ENCODE data around the gene MSH3.

Gene MSH3

DNA sequence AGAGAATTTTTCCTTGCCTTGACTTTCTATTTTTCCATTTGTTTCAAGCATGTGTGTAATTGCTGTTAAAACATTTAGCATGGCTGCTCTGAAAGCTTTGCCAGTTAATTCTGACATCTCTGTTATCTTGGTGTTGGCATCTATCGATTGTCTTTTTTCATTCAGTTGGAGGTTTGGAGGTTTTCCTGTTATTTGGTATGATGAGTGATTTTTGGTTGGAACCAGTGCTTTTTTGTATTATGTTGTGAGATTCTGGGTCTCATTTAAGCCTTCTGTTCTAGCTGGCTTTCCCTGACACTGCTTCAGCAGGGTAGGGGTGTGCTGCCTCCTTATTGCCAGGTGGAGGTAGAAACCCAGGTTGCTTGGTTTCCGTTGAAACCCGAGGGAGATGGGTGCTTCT, 41.2 kb downstream of the MSH3 start:
- no peaks in the 10 kb centered on the region for H3K9me3 ChIP-seq (ENCODE audit: control insufficient read depth, insufficient read depth, low read length)
- H3K4me1 ChIP-seq (ENCODE audit: control insufficient read depth, low read length) = no peaks in the 10 kb centered on the region
- H3K4me3 ChIP-seq (ENCODE audit: low read length) = no peak overlapping the region
- no peak overlapping the region for H3K4me2 ChIP-seq (ENCODE audit: low read length)
- TF ChIP-seq EZH2phosphoT487 (IDR thresholded peaks at IDR 0.05; ENCODE audit: borderline replicate concordance, low read length) = no peak
- TF ChIP-seq, protein P1, sequence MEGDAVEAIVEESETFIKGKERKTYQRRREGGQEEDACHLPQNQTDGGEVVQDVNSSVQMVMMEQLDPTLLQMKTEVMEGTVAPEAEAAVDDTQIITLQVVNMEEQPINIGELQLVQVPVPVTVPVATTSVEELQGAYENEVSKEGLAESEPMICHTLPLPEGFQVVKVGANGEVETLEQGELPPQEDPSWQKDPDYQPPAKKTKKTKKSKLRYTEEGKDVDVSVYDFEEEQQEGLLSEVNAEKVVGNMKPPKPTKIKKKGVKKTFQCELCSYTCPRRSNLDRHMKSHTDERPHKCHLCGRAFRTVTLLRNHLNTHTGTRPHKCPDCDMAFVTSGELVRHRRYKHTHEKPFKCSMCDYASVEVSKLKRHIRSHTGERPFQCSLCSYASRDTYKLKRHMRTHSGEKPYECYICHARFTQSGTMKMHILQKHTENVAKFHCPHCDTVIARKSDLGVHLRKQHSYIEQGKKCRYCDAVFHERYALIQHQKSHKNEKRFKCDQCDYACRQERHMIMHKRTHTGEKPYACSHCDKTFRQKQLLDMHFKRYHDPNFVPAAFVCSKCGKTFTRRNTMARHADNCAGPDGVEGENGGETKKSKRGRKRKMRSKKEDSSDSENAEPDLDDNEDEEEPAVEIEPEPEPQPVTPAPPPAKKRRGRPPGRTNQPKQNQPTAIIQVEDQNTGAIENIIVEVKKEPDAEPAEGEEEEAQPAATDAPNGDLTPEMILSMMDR (IDR thresholded peaks at IDR 0.05; ENCODE audit: low read depth, low read length, poor library complexity, severe bottlenecking) = no peak
- H3K79me2 ChIP-seq (ENCODE audit: control insufficient read depth, low read length) = no peaks in the 10 kb centered on the region
- H3F3A ChIP-seq (ENCODE audit: control insufficient read depth, insufficient read depth) = no peaks in the 10 kb centered on the region
- no peaks in the 10 kb centered on the region for H4K20me1 ChIP-seq (ENCODE audit: control insufficient read depth, insufficient read depth, low read depth, low read length)
- no peak overlapping the region for H3K27ac ChIP-seq (ENCODE audit: low read depth, low read length)
- H3K36me3 ChIP-seq (ENCODE audit: control insufficient read depth, low read length) = peaks cover 6% of the 10 kb centered on the region; the same call in 1 of the 2 replicates
- no peaks in the 10 kb centered on the region for H3K27me3 ChIP-seq (ENCODE audit: control insufficient read depth, low read length)
- H3K9me2 ChIP-seq (replicated peaks; ENCODE audit: control insufficient read depth, low read length) = no peaks in the 10 kb centered on the region

DNA sequence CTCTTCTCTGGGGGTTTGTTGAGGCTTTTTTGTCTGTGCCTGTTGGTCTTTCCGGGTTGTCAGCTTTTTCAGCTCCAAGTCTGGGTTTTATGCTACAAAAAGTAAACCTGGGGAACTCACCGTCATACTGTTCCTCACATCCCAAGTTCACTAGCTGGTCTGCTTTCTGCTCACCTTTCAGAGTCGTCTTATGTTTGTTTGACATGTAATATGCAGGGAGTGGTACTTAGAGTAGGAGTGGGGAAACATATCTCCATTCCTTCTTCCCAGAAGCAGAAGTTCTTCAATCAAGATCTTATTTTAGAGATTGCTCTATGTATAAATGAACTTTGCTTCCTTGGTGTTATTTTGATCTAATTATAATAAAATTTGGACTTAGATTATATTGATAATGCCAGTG, 42.0 kb downstream of the MSH3 start:
- TF ChIP-seq, protein P1 (IDR thresholded peaks at IDR 0.05; ENCODE audit: low read depth, low read length, poor library complexity, severe bottlenecking) = no peak
- no peak for TF ChIP-seq EZH2phosphoT487 (IDR thresholded peaks at IDR 0.05; ENCODE audit: borderline replicate concordance, low read length)
- H3K4me3 ChIP-seq (ENCODE audit: low read length) = no peak overlapping the region
- no peaks in the 10 kb centered on the region for H3K79me2 ChIP-seq (ENCODE audit: control insufficient read depth, low read length)
- no peaks in the 10 kb centered on the region for H3K9me3 ChIP-seq (ENCODE audit: control insufficient read depth, insufficient read depth, low read length)
- H3F3A ChIP-seq (ENCODE audit: control insufficient read depth, insufficient read depth) = no peaks in the 10 kb centered on the region
- no peaks in the 10 kb centered on the region for H3K4me1 ChIP-seq (ENCODE audit: control insufficient read depth, low read length)
- H4K20me1 ChIP-seq (ENCODE audit: control insufficient read depth, insufficient read depth, low read depth, low read length) = no peaks in the 10 kb centered on the region
- no peak overlapping the region for H3K27ac ChIP-seq (ENCODE audit: low read depth, low read length)
- H3K36me3 ChIP-seq (ENCODE audit: control insufficient read depth, low read length) = peaks cover 6% of the 10 kb centered on the region; the same call in 1 of the 2 replicates
- H3K27me3 ChIP-seq (ENCODE audit: control insufficient read depth, low read length) = no peaks in the 10 kb centered on the region
- no peak overlapping the region for H3K4me2 ChIP-seq (ENCODE audit: low read length)
- H3K9me2 ChIP-seq (replicated peaks; ENCODE audit: control insufficient read depth, low read length) = no peaks in the 10 kb centered on the region

DNA sequence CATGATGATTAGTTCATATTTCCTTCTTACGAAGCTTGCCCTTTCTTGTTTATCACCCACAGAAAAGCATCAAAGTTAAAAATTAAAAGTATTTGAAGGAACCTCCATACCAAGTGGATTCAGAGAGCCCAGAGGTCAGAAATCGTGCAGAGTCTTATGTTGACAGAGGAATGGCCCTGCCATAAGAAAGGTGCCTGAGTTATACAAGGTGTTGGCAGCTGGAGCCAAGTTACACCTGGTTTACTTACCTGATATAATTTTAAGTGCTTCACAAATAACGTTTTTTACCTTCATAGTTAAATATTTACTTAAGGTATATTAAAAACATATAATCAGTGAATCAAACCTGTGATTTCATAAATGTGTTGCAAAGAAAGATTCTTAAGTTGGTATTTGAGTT, 42.6 kb downstream of the MSH3 start:
- H3K9me2 ChIP-seq (replicated peaks; ENCODE audit: control insufficient read depth, low read length) = no peaks in the 10 kb centered on the region
- peaks cover 7% of the 10 kb centered on the region; the same call in 1 of the 2 replicates for H3K36me3 ChIP-seq (ENCODE audit: control insufficient read depth, low read length)
- no peaks in the 10 kb centered on the region for H3K27me3 ChIP-seq (ENCODE audit: control insufficient read depth, low read length)
- H4K20me1 ChIP-seq (ENCODE audit: control insufficient read depth, insufficient read depth, low read depth, low read length) = no peaks in the 10 kb centered on the region
- H3K4me3 ChIP-seq (ENCODE audit: low read length) = no peak overlapping the region
- no peak overlapping the region for H3K27ac ChIP-seq (ENCODE audit: low read depth, low read length)
- H3K79me2 ChIP-seq (ENCODE audit: control insufficient read depth, low read length) = no peaks in the 10 kb centered on the region
- no peak for TF ChIP-seq EZH2phosphoT487 (IDR thresholded peaks at IDR 0.05; ENCODE audit: borderline replicate concordance, low read length)
- H3K4me2 ChIP-seq (ENCODE audit: low read length) = no peak overlapping the region
- H3F3A ChIP-seq (ENCODE audit: control insufficient read depth, insufficient read depth) = no peaks in the 10 kb centered on the region
- no peaks in the 10 kb centered on the region for H3K4me1 ChIP-seq (ENCODE audit: control insufficient read depth, low read length)
- H3K9me3 ChIP-seq (ENCODE audit: control insufficient read depth, insufficient read depth, low read length) = no peaks in the 10 kb centered on the region

- Histone ChIP-seq H4K20me1 (ENCODE audit: control insufficient read depth, insufficient read depth, low read depth, low read length) (no peaks in the 10 kb centered on the region), H3K4me3 (ENCODE audit: low read length) (no peak overlapping the region), H3K4me1 (ENCODE audit: control insufficient read depth, low read length) (peaks cover 7% of the 10 kb centered on the region), H3K9me2 (replicated peaks; ENCODE audit: control insufficient read depth, low read length) (no peaks in the 10 kb centered on the region), H3K36me3 (ENCODE audit: control insufficient read depth, low read length) (peaks cover 15% of the 10 kb centered on the region), H3K9me3 (ENCODE audit: control insufficient read depth, insufficient read depth, low read length) (no peaks in the 10 kb centered on the region), H3K27me3 (ENCODE audit: control insufficient read depth, low read length) (no peaks in the 10 kb centered on the region), H3F3A (ENCODE audit: control insufficient read depth, insufficient read depth) (no peaks in the 10 kb centered on the region), H3K4me2 (ENCODE audit: low read length) (no peak overlapping the region), H3K79me2 (ENCODE audit: control insufficient read depth, low read length) (no peaks in the 10 kb centered on the region), H3K27ac (ENCODE audit: low read depth, low read length) (no peak overlapping the region)
- TF ChIP-seq, protein P1 (IDR thresholded peaks at IDR 0.05; ENCODE audit: low read depth, low read length, poor library complexity, severe bottlenecking) = no peak
- TF ChIP-seq EZH2phosphoT487 (IDR thresholded peaks at IDR 0.05; ENCODE audit: borderline replicate concordance, low read length) = no peak
Measured at GRCh38 chr5:80698369-80698768, 43.9 kb downstream of the MSH3 start.
